Measurements from ENCODE around the gene ZCCHC14.

GRCh38 chr16:87465306-87465705 is 27.5 kb downstream of the ZCCHC14 start:
- no peak for TF ChIP-seq CTCF (IDR thresholded peaks at IDR 0.05)
- no peak for TF ChIP-seq POLR2A (IDR thresholded peaks at IDR 0.05)
